ENCODE results near the gene RPS6KB1. TPM values are rescaled to one million over a fixed set of nuclear protein-coding genes. Genes with fewer than 3 reads are reported as not detected.
"Not testable (repeated sequence)": the region's sequence is repeated elsewhere in the genome, so short reads cannot be mapped to it uniquely, and the experiment has no call there.

The RPS6KB1 gene
- total RNA-seq, 2 donors from 2014 or later: 30.6 to 55.0 TPM

- H3K9me3 ChIP-seq: no peaks in the 10 kb centered on the region
- no peak for ATAC-seq
- 35 to 53% methylated on average over 6 of the region's 6 CpGs for WGBS, 2 donors
- DNase-seq: peak in 2 of 4 donors; percentile 3 to 15
- H3K27me3 ChIP-seq: no peaks in the 10 kb centered on the region
- H3K36me3 ChIP-seq (replicated peaks in 1 of 2; ENCODE audit: insufficient read depth in 1 of 2, low read depth in 2 of 2): no peaks in the 10 kb centered on the region
- H3K4me3 ChIP-seq: no peak overlapping the region
- peak overlapping the region; percentile 72 to 100 (median 96) for H3K27ac ChIP-seq
- peaks cover 88% of the 10 kb centered on the region for H3K4me1 ChIP-seq
- intact Hi-C loops (cut with DNase I): no loop called here
- TF ChIP-seq POLR2A (IDR thresholded peaks at IDR 0.05): no peak
- no peak for TF ChIP-seq CTCF (IDR thresholded peaks at IDR 0.05)
These were observed 44.6 kb upstream of the RPS6KB1 start for GRCh38 chr17:59848385-59848668.

- DNase-seq (peak; percentile 63 to 83 (median 72)), ATAC-seq (no peak)
- intact Hi-C loops (cut with DNase I): no loop called here
- H3K27me3 ChIP-seq: no peaks in the 10 kb centered on the region
- peaks cover 88% of the 10 kb centered on the region for H3K4me1 ChIP-seq
- no peaks in the 10 kb centered on the region for H3K9me3 ChIP-seq
- no peak for TF ChIP-seq POLR2A (IDR thresholded peaks at IDR 0.05)
- TF ChIP-seq CTCF (IDR thresholded peaks at IDR 0.05): no peak
- H3K27ac ChIP-seq: peak overlapping the region in 3 of 4 donors; percentile 95 to 100 (median 97)
- WGBS, 2 donors: 65 to 71% methylated on average over 7 of the region's 7 CpGs
- H3K4me3 ChIP-seq: no peak overlapping the region
- no peaks in the 10 kb centered on the region for H3K36me3 ChIP-seq (replicated peaks in 1 of 2; ENCODE audit: insufficient read depth in 1 of 2, low read depth in 2 of 2)
These were observed 44.1 kb upstream of the RPS6KB1 start for GRCh38 chr17:59848778-59849177.

- H3K9me3 ChIP-seq; H3K4me3 ChIP-seq; intact Hi-C loops (cut with DNase I); H3K36me3 ChIP-seq (replicated peaks in 1 of 2; ENCODE audit: insufficient read depth in 1 of 2, low read depth in 2 of 2); H3K27me3 ChIP-seq; ATAC-seq: not testable (repeated sequence)
- H3K4me1 ChIP-seq: peaks cover 89% of the 10 kb centered on the region
- DNase-seq: peak in 2 of 4 donors; percentile 2 to 6
- 91 to 93% methylated on average over 15 of the region's 15 CpGs for WGBS, 2 donors
- peak overlapping the region in 1 of 4 donors; percentile 7 for H3K27ac ChIP-seq
These were observed 42.6 kb upstream of the RPS6KB1 start for GRCh38 chr17:59850311-59850710.

GRCh38 chr17:59851439-59852375, 41.2 kb upstream of the RPS6KB1 start:
- ATAC-seq (no peak), DNase-seq (peak in 3 of 4 donors; percentile 42 to 58 (median 51))
- intact Hi-C loops (cut with DNase I): no loop called here
- 54% methylated on average over 13 to 14 of the region's 14 CpGs for WGBS, 2 donors
- Histone ChIP-seq H3K4me3 (no peak overlapping the region), H3K27me3 (no peaks in the 10 kb centered on the region), H3K4me1 (peaks cover 89% of the 10 kb centered on the region), H3K9me3 (no peaks in the 10 kb centered on the region), H3K36me3 (replicated peaks in 1 of 2; ENCODE audit: insufficient read depth in 1 of 2, low read depth in 2 of 2) (no peaks in the 10 kb centered on the region), H3K27ac (peak overlapping the region; percentile 56 to 82 (median 75))
- TF ChIP-seq CTCF (IDR thresholded peaks at IDR 0.05): no peak
- peak in 1 of 3 donors; percentile 16 for TF ChIP-seq POLR2A (IDR thresholded peaks at IDR 0.05)

GRCh38 chr17:59852847-59853167, 40.1 kb upstream of the RPS6KB1 start:
- ATAC-seq; H3K27me3 ChIP-seq; H3K36me3 ChIP-seq (replicated peaks in 1 of 2; ENCODE audit: insufficient read depth in 1 of 2, low read depth in 2 of 2); H3K4me3 ChIP-seq; H3K9me3 ChIP-seq; intact Hi-C loops (cut with DNase I): not testable (repeated sequence)
- DNase-seq: peak in 1 of 4 donors; percentile 8
- H3K4me1 ChIP-seq: peaks cover 89% of the 10 kb centered on the region
- H3K27ac ChIP-seq: peak overlapping the region; percentile 63 to 82 (median 75)
- 86 to 87% methylated on average over 7 of the region's 7 CpGs for WGBS, 2 donors

Measured in body of pancreas (tissue), 4 donors.